Kasumi-1 (cell line): ENCODE results near the gene TERT.
"Not testable (repeated sequence)": the region's sequence is repeated elsewhere in the genome, so short reads cannot be mapped to it uniquely, and the experiment has no call there.

Source experiments
- DNase-seq, 2 experiments: peaks; one replicate each; lab custom pipeline; 2025; lab: John Stamatoyannopoulos, UW

Gene TERT

GRCh38 chr5:1278656-1279442 is 16.0 kb downstream of the TERT start:
- DNase-seq: no peak

DNA sequence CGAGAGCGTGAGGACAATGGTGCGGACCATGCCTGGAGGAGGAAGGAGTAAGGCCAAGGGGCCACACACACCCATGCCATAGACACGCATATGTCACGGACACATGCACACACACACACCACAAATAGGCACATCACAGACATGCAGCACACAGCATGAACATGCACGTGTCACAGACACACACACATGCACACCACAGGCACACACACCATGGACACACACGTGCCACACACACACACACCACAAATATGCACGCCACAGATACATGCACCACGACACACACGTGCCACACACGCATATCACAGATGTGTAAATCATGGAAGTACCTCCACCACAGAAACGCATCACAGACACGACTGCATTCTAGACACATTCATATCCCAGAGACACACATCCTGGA is 16.7 kb downstream of the TERT start:
- DNase-seq: no peak

GRCh38 chr5:1277781-1278180 is 17.1 kb downstream of the TERT start:
- no peak for DNase-seq

GRCh38 chr5:1277331-1277730 is 17.5 kb downstream of the TERT start:
- no peak for DNase-seq

GRCh38 chr5:1276930-1277329 is 17.9 kb downstream of the TERT start:
- no peak for DNase-seq

DNA sequence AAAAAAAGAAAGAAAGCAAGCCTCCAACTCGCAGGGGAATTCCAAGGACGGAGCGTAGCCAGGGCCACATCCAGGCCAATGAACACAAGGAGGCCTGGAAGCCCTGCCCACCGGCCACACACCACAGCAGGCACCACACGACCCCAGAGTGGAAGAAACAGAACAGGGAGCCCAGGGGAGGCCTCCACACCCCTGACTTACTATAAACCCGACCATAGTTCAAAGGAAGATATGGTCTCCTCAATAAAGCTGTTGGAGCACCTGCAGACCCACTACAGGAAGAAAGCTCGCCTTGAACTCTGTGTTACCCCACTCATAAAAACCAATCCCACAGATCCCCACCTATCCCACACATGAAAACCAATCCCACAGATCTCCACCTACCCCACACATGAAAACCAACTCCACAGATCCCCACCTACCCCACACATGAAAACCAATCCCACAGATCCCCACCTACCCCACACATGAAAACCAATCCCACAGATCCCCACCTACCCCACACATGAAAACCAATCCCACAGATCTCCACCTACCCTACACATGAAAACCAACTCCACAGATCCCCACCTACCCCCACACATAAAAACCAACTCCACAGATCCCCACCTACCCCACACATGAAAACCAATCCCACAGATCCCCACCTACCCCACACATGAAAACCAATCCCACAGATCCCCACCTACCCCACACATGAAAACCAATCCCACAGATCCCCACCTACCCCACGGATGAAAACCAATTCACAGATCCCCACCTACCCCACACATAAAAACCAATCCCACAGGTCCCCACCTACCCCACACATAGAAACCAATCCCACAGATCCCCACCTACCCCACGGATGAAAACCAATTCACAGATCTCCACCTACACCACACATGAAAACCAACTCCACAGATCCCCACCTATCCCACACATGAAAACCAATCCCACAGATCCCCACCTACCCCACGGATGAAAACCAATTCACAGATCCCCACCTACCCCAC is 19.2 kb downstream of the TERT start:
- not testable (repeated sequence) for DNase-seq

DNA sequence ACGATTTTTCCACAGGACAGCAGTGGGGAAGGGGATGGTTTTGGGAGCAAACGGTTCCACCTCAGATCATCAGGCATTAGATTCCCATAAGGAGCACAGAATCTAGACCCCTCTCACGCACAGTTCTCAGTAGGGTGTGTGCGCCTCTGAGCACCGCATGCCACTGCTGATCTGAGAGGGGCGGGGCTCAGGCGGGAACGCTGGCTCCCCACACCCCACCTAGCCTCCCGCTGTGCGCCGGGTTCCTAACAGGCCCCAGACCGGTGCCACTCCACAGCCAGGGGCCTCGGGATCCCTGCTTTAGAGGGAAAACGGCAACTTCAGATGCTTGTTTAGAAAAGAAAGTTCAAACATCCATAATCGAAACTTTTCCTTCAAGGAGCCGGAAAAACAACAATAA is 20.4 kb downstream of the TERT start:
- no peak for DNase-seq

- no peak for DNase-seq
Observed at GRCh38 chr5:1273745-1274144, 21.1 kb downstream of the TERT start.

- DNase-seq: no peak
Observed at GRCh38 chr5:1272201-1272600, 22.7 kb downstream of the TERT start.

- DNase-seq: no peak
Observed at GRCh38 chr5:1270933-1271914, 23.6 kb downstream of the TERT start.

DNA sequence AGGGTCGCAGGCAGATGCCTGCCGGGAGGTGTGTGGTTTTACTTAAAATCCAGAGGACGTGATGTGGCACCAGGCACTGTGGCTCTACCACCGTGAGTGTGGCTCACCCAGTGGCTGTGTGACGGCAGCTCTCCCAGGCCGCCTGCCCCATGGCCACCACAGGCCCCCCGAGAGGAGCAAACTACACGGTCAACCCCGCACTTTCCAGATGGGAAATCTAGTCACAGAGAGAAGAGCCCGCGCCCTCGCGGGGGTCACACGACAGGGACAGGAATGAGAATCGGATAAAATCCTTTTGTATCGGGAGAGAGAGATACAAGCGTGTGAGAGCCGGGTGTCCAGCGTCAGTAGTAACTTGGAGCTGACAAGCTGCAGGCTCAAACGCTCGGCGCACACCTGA is 24.4 kb downstream of the TERT start:
- no peak for DNase-seq

DNA sequence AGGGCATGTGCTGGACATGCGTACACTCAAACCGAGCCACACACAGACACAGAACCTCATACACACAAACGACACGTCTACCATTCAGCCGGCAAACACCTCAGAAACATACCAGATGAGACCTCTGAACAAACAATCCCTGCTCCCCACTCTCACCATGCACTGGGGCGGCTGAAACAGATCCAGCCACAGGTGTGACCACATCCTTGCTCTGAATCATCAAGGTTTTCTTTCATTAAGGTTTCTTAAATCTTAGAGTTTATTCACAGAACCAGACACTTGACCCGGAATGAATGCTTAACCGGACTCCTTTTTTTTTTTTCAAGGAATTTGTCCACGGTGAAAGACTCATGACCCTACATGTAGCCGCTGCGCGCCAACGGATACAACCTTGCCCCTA is 26.2 kb downstream of the TERT start:
- DNase-seq: no peak

DNA sequence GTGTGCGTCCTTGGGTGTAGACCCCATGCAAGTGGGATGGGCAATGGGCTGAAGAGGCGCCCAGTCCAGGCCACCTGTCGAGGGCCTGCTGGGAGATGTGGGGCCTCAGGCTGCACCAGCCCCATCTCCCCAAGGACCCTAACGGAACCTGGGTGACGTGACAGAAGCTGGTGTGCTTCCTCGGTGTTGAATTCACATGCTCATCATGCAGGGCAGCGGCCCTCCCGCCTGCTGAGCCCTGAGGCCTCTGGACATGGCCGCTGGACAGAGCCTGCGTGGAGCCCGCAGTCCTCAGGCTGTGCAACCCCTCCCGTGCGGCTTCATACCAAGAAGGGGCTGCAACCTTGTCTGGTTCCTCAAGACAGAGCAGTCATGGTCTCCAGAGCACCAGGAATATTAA is 26.8 kb downstream of the TERT start:
- DNase-seq: no peak

GRCh38 chr5:1267464-1267863 is 27.4 kb downstream of the TERT start:
- DNase-seq: not testable (repeated sequence)

DNA sequence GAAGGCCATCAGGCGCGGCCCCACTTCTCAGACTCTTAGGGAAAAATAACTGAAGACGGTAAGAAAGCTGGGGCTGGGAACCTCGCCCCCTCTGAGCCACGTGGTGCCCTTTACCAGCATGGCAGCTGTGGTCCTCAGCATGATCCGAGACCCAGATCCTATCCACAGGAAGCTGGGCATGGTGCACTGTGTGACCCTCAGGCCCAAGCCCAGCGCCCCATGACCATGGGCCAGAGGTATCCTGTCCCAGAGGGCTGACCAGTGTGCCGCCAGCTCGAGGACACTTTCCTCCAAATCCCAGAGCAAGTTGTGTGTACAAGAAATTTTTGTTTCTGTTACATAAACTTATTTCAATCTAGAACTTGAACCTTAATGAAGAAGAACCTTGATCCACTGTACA is 28.1 kb downstream of the TERT start:
- no peak for DNase-seq

- no peak for DNase-seq
Observed at GRCh38 chr5:1265461-1266455, 29.1 kb downstream of the TERT start.

GRCh38 chr5:1265026-1265425 is 29.8 kb downstream of the TERT start:
- DNase-seq: no peak

GRCh38 chr5:1264211-1264610 is 30.7 kb downstream of the TERT start:
- no peak for DNase-seq

DNA sequence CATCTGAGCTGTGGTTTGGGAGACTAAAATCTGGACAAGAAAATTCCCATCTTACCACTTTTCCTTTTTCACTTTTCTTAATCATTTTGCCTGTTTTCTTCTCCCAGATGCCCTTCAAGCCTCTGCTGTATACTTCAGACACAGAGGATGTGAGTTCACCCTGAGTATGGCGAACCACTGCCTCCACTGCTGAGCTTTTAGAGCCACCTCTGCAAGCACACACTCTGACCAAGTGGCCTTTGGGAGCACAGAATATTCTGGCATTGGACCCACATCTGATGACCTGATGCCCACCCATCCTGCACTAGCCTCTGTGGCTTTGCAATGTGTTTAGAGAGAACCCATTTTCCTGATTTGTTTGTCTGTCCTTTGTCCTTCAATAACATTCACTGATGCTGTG is 32.5 kb downstream of the TERT start:
- DNase-seq: no peak

GRCh38 chr5:1261643-1262042 is 33.2 kb downstream of the TERT start:
- no peak for DNase-seq
